Heart right ventricle (tissue), 16 donors: Measurements from ENCODE around the gene CFAP58. TPM values are rescaled to one million over a fixed set of nuclear protein-coding genes. Genes with fewer than 3 reads are reported as not detected.
"Not testable (repeated sequence)": the region's sequence is repeated elsewhere in the genome, so short reads cannot be mapped to it uniquely, and the experiment has no call there.

Experiments
- ATAC-seq, 8 donors: fragments of 200-7000 bp; cut with Tn5 transposase; one replicate each; pipeline ENCODE4 v1.9.1; 2020; ENCODE audit warnings: mild to moderate bottlenecking in 8 of 8, moderate library complexity in 8 of 8, moderate number of reproducible peaks in 1 of 8
- DNase-seq, 2 donors: peaks; one replicate each; pipeline ENCODE4 v3.0.0-alpha.2; 2020
- H3K27ac ChIP-seq, 10 donors: fragments of 200-600 bp; sonication (generic) in 2 of 10; one replicate each; pipeline versions ENCODE4 v1.5.0 to v1.8.0; 2020 to 2022; ENCODE audit warnings: mild to moderate bottlenecking in 3 of 10
- H3K27me3 ChIP-seq, 7 donors: fragments of 200-600 bp; one replicate each; pipeline ENCODE4 v1.8.0; 2021 to 2022; ENCODE audit warnings: mild to moderate bottlenecking in 2 of 7
- H3K36me3 ChIP-seq, 9 donors: fragments of 200-600 bp; sonication (generic) in 1 of 9; one replicate each; pipeline versions ENCODE4 v1.5.0 to v1.8.0; 2020 to 2022; ENCODE audit warnings: mild to moderate bottlenecking in 2 of 9
- H3K4me1 ChIP-seq, 9 donors: fragments of 200-600 bp; sonication (generic) in 1 of 9; one replicate each; pipeline versions ENCODE4 v1.5.0 to v1.8.0; 2020 to 2022; ENCODE audit warnings: mild to moderate bottlenecking in 4 of 9
- H3K4me3 ChIP-seq, 10 donors: fragments of 200-600 bp; sonication (generic) in 2 of 10; one replicate each; pipeline versions ENCODE4 v1.5.0 to v1.8.0; 2020 to 2022; ENCODE audit warnings: mild to moderate bottlenecking in 7 of 10, moderate library complexity in 2 of 10
- H3K9me3 ChIP-seq, 11 donors: fragments of 200-600 bp in 10 of 11; sonication (generic) in 2 of 11; one replicate each; pipeline versions ENCODE4 v1.5.0 to v1.8.0; 2013 to 2022; ENCODE audit warnings: mild to moderate bottlenecking in 2 of 11, control low read depth in 1 of 11, moderate library complexity in 1 of 11
- CTCF ChIP-seq, 9 donors: fragments of 200-600 bp; sonication (generic) in 2 of 9; IDR thresholded peaks; one replicate each; pipeline versions ENCODE4 v1.5.0 to v1.8.0; 2021 to 2022; ENCODE audit warnings: antibody characterized with exemption in 9 of 9, mild to moderate bottlenecking in 5 of 9, moderate library complexity in 1 of 9
- WGBS, 2 donors: extraction: QIAGEN DNeasy Blood & Tissue Kit; methylation state at CpG; one replicate each; pipeline ENCODE4 v1.1.7; 2013; ENCODE audit warnings: inconsistent platforms in 1 of 2; 5-methylcytosine and 5-hydroxymethylcytosine counted together
- intact Hi-C, 10 donors: fragments of 100-400 bp; cut with DNase I; formaldehyde crosslinking; loops; one replicate each; pipeline versions ENCODE4 v1.11.1 to v1.14.2; 2022
- polyA plus RNA-seq, 2 donors: library from polyadenylated mRNA; stranded (reverse); fragments of 200-250 nt; gene quantifications; one replicate each; pipeline ENCODE4 v1.2.3, GENCODE V29; 2013
- total RNA-seq, 10 donors: library from RNA; stranded (reverse); fragmentation: NEBNext Ultra II Directional in 3 of 10; extraction: Animal tissue kit (Norgen Biotek cat#: 25700) in 3 of 10; gene quantifications; one replicate each; pipeline versions ENCODE4 v1.2.1 to v1.2.4, GENCODE V29; 2021 to 2023
- donor health status: Arrhythmogenic right ventricular cardiomyopathy.
- donor health status: ischemic (EF 13 %, LVEDD 7.1; RV severe dilation, severe dysfunction).
- donor health status: healthy with polysubstance abuse.
- donor health status: DM: no; HTN: yes; CAD: no.
- donor health status: DM: no; HTN: no; CAD: no.
- donor health status: ischemic (EF 25% LVEDD 6.9; RV normal size, moderate dysfunction).
- donor health status: ischemic (EF 25% LVEDD 5.7; RV mildly dilated, moderate dysfunction).
- donor health status: healthy.
- donor health status: DM: yes; HTN: yes; CAD: no.
- donor health status: Ischemic cardiomyopathy.
- donor health status: ischemic (EF 35%, LVEDD 5.7; RV mildly dilated, moderate dysfunction).
- donor health status: nonischemic (EF 11% LVEDD 7.7; RV severe dilation, severe dysfunction).
- donor health status: DM: yes; HTN: yes; CAD: no.
- donor health status: PGD.
- donor health status: ischemic (EF 29% LVEDD 5.4; RV normal size, mild dysfunction).
- donor health status: nonischemic (EF 23%, LVEDD 6.1; RV moderate dilation, normal function).

The CFAP58 gene
- total and polyA plus RNA-seq, 12 donors: 0.58 to 5.8 (median 3.0) TPM

- no peak for ATAC-seq
- H3K4me1 ChIP-seq: no peaks in the 10 kb centered on the region
- no peak for DNase-seq
- H3K36me3 ChIP-seq: no peaks in the 10 kb centered on the region
- H3K27me3 ChIP-seq: no peaks in the 10 kb centered on the region
- intact Hi-C loops: no loop called here
- TF ChIP-seq CTCF (IDR thresholded peaks at IDR 0.05): no peak
- H3K4me3 ChIP-seq: no peak overlapping the region
- 64 to 66% methylated on average over 3 of the region's 3 CpGs for WGBS, 2 donors
- H3K9me3 ChIP-seq: no peaks in the 10 kb centered on the region
- H3K27ac ChIP-seq: no peak overlapping the region
Observed at GRCh38 chr10:104452977-104453376, 99.3 kb downstream of the CFAP58 start.

GRCh38 chr10:104456802-104457542 is 103.3 kb downstream of the CFAP58 start:
- Histone ChIP-seq H3K36me3 (no peaks in the 10 kb centered on the region), H3K4me3 (no peak overlapping the region), H3K9me3 (peaks cover 0 to 4% (median 0%) of the 10 kb centered on the region in 11 donors), H3K27ac (no peak overlapping the region), H3K27me3 (no peaks in the 10 kb centered on the region), H3K4me1 (no peaks in the 10 kb centered on the region)
- DNase-seq (no peak), ATAC-seq (no peak)
- WGBS, 2 donors: 40 to 62% methylated on average over 8 of the region's 8 CpGs
- TF ChIP-seq CTCF (IDR thresholded peaks at IDR 0.05): no peak
- intact Hi-C loops: no loop called here

GRCh38 chr10:104457543-104457828 is 103.9 kb downstream of the CFAP58 start:
- Histone ChIP-seq H3K36me3 (no peaks in the 10 kb centered on the region), H3K4me3 (no peak overlapping the region), H3K27me3 (no peaks in the 10 kb centered on the region), H3K4me1 (no peaks in the 10 kb centered on the region), H3K9me3 (peaks cover 0 to 4% (median 0%) of the 10 kb centered on the region in 11 donors), H3K27ac (no peak overlapping the region)
- no peak for ATAC-seq
- no peak for DNase-seq
- intact Hi-C loops: no loop called here
- TF ChIP-seq CTCF (IDR thresholded peaks at IDR 0.05): no peak
- 81 to 86% methylated on average over 3 of the region's 3 CpGs for WGBS, 2 donors

- H3K27me3 ChIP-seq, H3K4me1 ChIP-seq, ATAC-seq, H3K36me3 ChIP-seq, intact Hi-C loops, DNase-seq, H3K4me3 ChIP-seq, H3K27ac ChIP-seq: not testable (repeated sequence)
- peaks cover 0 to 25% (median 4%) of the 10 kb centered on the region in 11 donors for H3K9me3 ChIP-seq
Observed at GRCh38 chr10:104465575-104465974, 111.9 kb downstream of the CFAP58 start.

GRCh38 chr10:104468818-104469217 is 115.2 kb downstream of the CFAP58 start:
- DNase-seq, H3K27ac ChIP-seq, H3K4me3 ChIP-seq, H3K4me1 ChIP-seq, ATAC-seq, H3K27me3 ChIP-seq, intact Hi-C loops, H3K36me3 ChIP-seq: not testable (repeated sequence)
- H3K9me3 ChIP-seq: peaks cover 0 to 12% (median 2%) of the 10 kb centered on the region in 11 donors
- 79 to 86% methylated on average over 2 of the region's 2 CpGs for WGBS, 2 donors
